SK-N-MC (cell line): Measurements from ENCODE around the gene POMC.
"Not testable (repeated sequence)": the region's sequence is repeated elsewhere in the genome, so short reads cannot be mapped to it uniquely, and the experiment has no call there.

Experiments
- DNase-seq: peaks from one replicate; pipeline ENCODE4 v3.0.0-alpha.2; 2011; ENCODE audit warnings: low read depth, low spot score
- H3K27ac ChIP-seq: fragments of 200-600 bp; sonication (generic); 2 replicates; pipeline ENCODE4 v1.5.1; 2016; ENCODE audit warnings: mixed run types
- H3K36me3 ChIP-seq: fragments of 200-600 bp; sonication (generic); 2 replicates; pipeline ENCODE4 v1.6.1; 2017; ENCODE audit warnings: antibody characterized with exemption, low read length, mixed read lengths; ENCODE audit not compliant: insufficient read depth
- H3K4me3 ChIP-seq: fragments of 200-600 bp; sonication (generic); 2 replicates; pipeline ENCODE4 v1.5.1; 2016
- H3K9ac ChIP-seq: fragments of 200-600 bp; sonication (generic); 2 replicates; pipeline ENCODE4 v1.8.0; 2017; ENCODE audit warnings: mixed run types, mixed read lengths; ENCODE audit not compliant: insufficient read length
- H3K9me3 ChIP-seq: fragments of 200-600 bp; sonication (generic); 2 replicates; pipeline ENCODE4 v1.6.1; 2017; ENCODE audit warnings: low read depth, mild to moderate bottlenecking, antibody characterized with exemption, low read length, moderate library complexity, mixed read lengths
- EZH2 ChIP-seq: fragments of 200-600 bp; sonication (generic); IDR thresholded peaks from one replicate; pipeline ENCODE4 v1.6.1; 2017; ENCODE audit warnings: antibody characterized with exemption
- FOXP2 ChIP-seq: optimal IDR thresholded peaks from 2 replicates; pipeline ENCODE3; 2011; ENCODE audit warnings: mild to moderate bottlenecking, moderate library complexity; ENCODE audit not compliant: insufficient read depth; ENCODE audit errors: extremely low read length, control extremely low read depth
- POLR2AphosphoS5 ChIP-seq: IDR thresholded peaks from 2 replicates; pipeline ENCODE4 v1.6.1; 2012; ENCODE audit warnings: mild to moderate bottlenecking, low read depth, low read length, borderline replicate concordance

Gene POMC

GRCh38 chr2:25132693-25133092 lies 35.7 kb downstream of the POMC start:
- H3K36me3 ChIP-seq: no peaks in the 10 kb centered on the region
- H3K9ac ChIP-seq: no peak overlapping the region
- TF ChIP-seq FOXP2: no peak
- TF ChIP-seq EZH2: no peak
- no peak for TF ChIP-seq POLR2AphosphoS5
- H3K27ac ChIP-seq: no peak overlapping the region
- H3K9me3 ChIP-seq: no peaks in the 10 kb centered on the region
- H3K4me3 ChIP-seq: no peak overlapping the region
- DNase-seq: no peak

- Histone ChIP-seq H3K4me3 (no peak overlapping the region), H3K36me3 (no peaks in the 10 kb centered on the region), H3K9me3 (no peaks in the 10 kb centered on the region), H3K27ac (no peak overlapping the region), H3K9ac (no peak overlapping the region)
- TF ChIP-seq POLR2AphosphoS5 (no peak), EZH2 (no peak), FOXP2 (no peak)
- DNase-seq: no peak
These were observed 36.1 kb downstream of the POMC start for GRCh38 chr2:25132299-25132635.

- H3K9ac ChIP-seq: no peak overlapping the region
- H3K4me3 ChIP-seq: no peak overlapping the region
These were observed 36.6 kb downstream of the POMC start for GRCh38 chr2:25131567-25132298.

GRCh38 chr2:25131253-25131566 lies 37.2 kb downstream of the POMC start:
- Histone ChIP-seq H3K9me3 (no peaks in the 10 kb centered on the region), H3K4me3 (no peak overlapping the region), H3K27ac (no peak overlapping the region), H3K36me3 (no peaks in the 10 kb centered on the region), H3K9ac (no peak overlapping the region)
- TF ChIP-seq POLR2AphosphoS5 (no peak), FOXP2 (no peak), EZH2 (no peak)
- no peak for DNase-seq

More at GRCh38 chr2:25131567-25132298, 36.6 kb downstream of the POMC start:
- Histone ChIP-seq H3K9me3 (no peaks in the 10 kb centered on the region), H3K27ac (no peak overlapping the region), H3K36me3 (no peaks in the 10 kb centered on the region)
- TF ChIP-seq EZH2: no peak
- no peak for DNase-seq

DNA sequence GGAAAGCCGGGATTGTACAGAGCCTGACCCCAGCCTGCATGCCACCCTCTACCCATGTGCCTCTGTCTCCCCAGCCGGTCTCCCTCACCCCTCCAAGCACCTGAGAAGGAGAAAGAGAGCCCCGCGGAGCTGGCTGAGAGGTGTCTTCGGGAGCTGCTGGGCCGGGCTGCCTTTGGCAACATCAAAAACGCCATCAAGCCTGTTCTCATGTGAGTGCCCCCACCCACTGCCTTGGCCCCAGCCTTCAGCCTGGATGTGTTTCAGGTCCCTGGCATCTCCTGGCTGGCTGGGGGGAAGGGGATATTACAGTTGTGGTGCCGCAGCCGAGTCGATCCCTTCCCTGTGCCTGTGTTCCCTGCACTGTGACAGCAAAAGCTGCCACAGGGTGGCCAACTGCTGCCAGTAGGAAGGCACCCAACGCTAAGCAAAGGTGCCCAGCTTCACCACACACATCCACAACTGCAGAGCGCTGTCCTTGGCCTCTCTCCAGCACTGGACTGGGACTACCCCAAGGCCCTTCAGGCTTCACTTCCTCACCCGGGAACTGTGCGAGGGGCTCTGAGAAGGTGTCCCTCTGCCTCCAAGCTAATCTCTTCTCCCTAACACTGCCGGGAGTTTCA lies 38.4 kb downstream of the POMC start:
- Histone ChIP-seq H3K4me3 (no peak overlapping the region), H3K27ac (no peak overlapping the region), H3K36me3 (no peaks in the 10 kb centered on the region), H3K9me3 (no peaks in the 10 kb centered on the region), H3K9ac (no peak overlapping the region)
- DNase-seq: no peak
- no peak for TF ChIP-seq POLR2AphosphoS5
- no peak for TF ChIP-seq EZH2
- TF ChIP-seq FOXP2: no peak

DNA sequence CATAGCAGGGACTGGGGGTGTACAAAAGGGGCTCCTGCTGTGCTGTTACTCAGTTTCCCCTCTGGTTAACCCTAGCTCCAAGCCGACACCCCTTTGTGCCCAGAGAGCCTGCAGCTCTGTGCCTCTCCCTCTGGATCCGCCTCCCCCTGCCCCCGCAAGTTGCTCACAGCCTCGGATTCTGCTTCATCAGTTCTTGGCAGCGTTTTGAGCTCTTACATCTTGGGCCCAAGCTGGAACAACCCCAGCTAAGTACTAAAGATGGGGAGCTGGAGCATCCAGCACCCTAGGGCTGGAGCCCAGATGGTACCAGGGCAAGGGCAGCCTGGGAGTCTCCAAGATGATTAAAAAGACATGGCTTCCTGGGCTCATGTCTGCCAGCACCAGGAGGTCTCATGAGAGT lies 40.7 kb downstream of the POMC start:
- DNase-seq: no peak
- Histone ChIP-seq H3K27ac (no peak overlapping the region), H3K36me3 (no peaks in the 10 kb centered on the region), H3K4me3 (no peak overlapping the region), H3K9ac (no peak overlapping the region), H3K9me3 (no peaks in the 10 kb centered on the region)
- TF ChIP-seq EZH2 (no peak), FOXP2 (no peak), POLR2AphosphoS5 (no peak)

DNA sequence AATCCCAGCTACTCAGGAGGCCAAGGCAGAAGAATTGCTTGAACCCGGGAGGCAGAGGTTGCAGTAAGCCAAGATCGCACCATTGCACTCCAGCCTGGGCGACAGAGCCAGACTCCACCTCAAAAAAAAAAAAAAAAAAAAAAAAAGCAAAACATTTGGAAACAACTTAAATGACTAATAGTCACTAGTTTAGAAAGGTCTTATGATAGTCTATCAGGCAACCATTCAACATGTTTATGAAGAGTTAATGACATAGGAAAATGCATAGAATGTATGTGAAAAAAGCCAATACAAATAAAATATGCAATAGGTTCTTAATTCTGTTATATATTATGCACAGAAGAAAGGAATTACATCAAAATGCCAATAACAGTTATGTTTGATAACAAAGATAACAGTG lies 41.3 kb downstream of the POMC start:
- not testable (repeated sequence) for H3K9ac ChIP-seq, H3K4me3 ChIP-seq, H3K36me3 ChIP-seq, DNase-seq, H3K9me3 ChIP-seq, H3K27ac ChIP-seq

GRCh38 chr2:25125976-25126375 lies 42.4 kb downstream of the POMC start:
- H3K9me3 ChIP-seq: no peaks in the 10 kb centered on the region
- H3K9ac ChIP-seq: no peak overlapping the region
- H3K36me3 ChIP-seq: no peaks in the 10 kb centered on the region
- DNase-seq: no peak
- no peak overlapping the region for H3K27ac ChIP-seq
- TF ChIP-seq EZH2: no peak
- no peak for TF ChIP-seq POLR2AphosphoS5
- TF ChIP-seq FOXP2: no peak
- no peak overlapping the region for H3K4me3 ChIP-seq

DNA sequence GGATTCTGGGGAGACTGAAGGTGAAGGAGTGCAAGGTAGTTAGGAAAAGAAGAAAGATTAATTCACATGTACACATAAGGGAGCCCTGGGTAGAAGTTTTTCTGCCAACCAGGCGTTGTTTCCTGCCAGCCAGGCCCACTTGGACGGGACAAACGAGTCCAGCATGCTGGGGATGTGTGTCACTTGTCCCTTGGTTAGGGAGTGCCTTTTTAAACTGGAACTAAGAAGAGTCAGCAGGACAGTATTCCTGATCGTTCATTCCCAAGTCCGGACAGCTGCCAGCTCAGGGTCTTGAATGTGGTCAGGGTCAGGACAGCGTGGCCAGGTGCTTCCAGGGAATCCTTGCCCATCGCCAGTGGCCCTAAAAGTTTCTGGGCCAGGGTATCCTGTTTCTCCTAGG lies 43.2 kb downstream of the POMC start:
- Histone ChIP-seq H3K9ac (no peak overlapping the region), H3K27ac (no peak overlapping the region), H3K9me3 (no peaks in the 10 kb centered on the region), H3K4me3 (no peak overlapping the region), H3K36me3 (no peaks in the 10 kb centered on the region)
- DNase-seq: no peak
- no peak for TF ChIP-seq EZH2
- no peak for TF ChIP-seq FOXP2
- no peak for TF ChIP-seq POLR2AphosphoS5
